GM13976 (cell line): Measurements from ENCODE around the gene OPRM1.
"Not testable (repeated sequence)": the region's sequence is repeated elsewhere in the genome, so short reads cannot be mapped to it uniquely, and the experiment has no call there.

Experiments
- DNase-seq: peaks from one replicate; pipeline ENCODE4 v3.0.0; 2012; ENCODE audit warnings: low spot score
- CTCF ChIP-seq: IDR thresholded peaks from 2 replicates; pipeline ENCODE4 v1.5.1; 2012; ENCODE audit warnings: borderline replicate concordance, mild to moderate bottlenecking; ENCODE audit not compliant: insufficient read depth; ENCODE audit errors: extremely low read depth, missing control alignments, control extremely low read depth
- in situ Hi-C: fragments of 300-500 bp; cut with MboI; formaldehyde crosslinking; loops from one replicate; pipeline ENCODE4 v1.12.0; 2022; ENCODE audit warnings: low sequenced_read_pairs, mixed read lengths, inconsistent platforms; ENCODE audit not compliant: unreplicated experiment

OPRM1 gene

GRCh38 chr6:154179434-154179833, 140.4 kb downstream of the OPRM1 start:
- in situ Hi-C loops: no loop called here
- no peak for DNase-seq
- TF ChIP-seq CTCF: no peak

GRCh38 chr6:154187203-154187602, 148.2 kb downstream of the OPRM1 start:
- in situ Hi-C loops: no loop called here
- DNase-seq: no peak
- no peak for TF ChIP-seq CTCF

DNA sequence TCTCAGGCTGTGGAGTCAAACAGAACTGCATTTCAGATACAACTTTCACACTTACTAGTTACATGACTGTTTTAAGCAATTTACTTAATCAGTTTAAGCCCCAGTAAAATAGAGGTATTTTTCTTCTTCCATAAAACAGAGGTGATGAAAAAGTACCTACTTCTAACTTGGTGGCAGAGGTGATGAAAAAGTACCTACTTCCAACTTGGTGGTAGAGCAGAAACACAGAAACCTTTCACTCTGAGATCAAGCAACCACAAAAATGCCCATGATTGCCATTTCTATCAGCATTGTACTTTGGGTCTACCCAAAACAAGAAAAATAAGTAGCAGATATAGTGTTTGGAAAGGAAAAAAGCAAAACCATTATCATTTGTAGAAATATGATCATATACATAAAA, 148.7 kb downstream of the OPRM1 start:
- no peak for TF ChIP-seq CTCF
- in situ Hi-C loops: no loop called here

GRCh38 chr6:154196333-154196885, 157.4 kb downstream of the OPRM1 start:
- in situ Hi-C loops: no loop called here
- no peak for DNase-seq
- no peak for TF ChIP-seq CTCF

More for the DNA sequence above, 148.7 kb downstream of the OPRM1 start:
- DNase-seq: no peak

DNA sequence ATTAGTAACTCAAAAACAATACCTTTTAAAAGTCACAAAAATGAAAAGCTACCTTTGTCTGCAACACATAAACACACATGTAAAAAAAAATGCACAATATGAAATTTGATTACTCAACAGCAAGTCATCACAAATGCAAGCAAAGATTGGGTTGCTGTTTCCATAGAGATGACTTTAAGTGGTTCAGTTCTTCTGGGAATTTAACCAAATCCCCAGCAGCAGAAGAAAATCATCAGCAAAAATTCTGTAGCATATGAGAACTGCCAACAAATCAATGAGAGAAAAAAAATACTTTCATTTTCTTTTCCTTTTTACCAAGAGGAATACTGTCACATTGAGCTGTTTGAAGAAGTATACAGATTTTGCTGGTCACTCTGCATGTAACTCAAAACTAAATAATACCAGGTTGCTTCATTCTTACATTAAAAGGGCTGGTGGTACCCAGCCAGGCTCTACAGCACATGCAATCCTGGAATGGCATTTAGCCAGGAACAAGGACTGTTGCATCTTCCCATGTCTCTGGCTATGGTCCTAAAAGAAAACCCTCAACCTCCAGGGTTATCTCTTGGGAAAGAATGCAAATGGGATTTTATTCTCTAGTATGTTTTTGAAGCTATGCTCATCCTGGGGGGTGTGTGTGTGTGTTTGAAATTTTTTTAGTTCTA, 158.3 kb downstream of the OPRM1 start:
- no peak for TF ChIP-seq CTCF
- DNase-seq: no peak
- in situ Hi-C loops: no loop called here

DNA sequence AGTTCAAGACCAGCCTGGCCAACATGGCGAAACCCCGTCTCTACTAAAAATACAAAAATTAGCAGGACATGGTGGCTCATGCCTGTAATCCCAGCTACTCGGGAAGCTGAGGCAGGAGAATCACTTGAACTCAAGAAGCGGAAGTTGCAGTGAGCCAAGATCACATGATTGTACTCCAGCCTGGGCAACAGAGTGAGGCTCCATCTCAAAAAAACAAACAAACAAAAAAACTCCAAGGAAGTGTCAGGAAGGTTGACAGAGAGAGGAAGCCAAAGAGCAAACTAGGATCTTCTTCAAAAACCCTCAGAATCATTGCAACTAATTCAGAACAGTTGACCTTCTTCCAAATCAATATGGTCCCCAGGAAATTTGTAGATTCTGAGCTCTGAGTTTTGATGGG, 162.6 kb downstream of the OPRM1 start:
- in situ Hi-C loops, DNase-seq: not testable (repeated sequence)

GRCh38 chr6:154202339-154202738, 163.3 kb downstream of the OPRM1 start:
- in situ Hi-C loops: no loop called here
- TF ChIP-seq CTCF: no peak
- no peak for DNase-seq
